Measurements from ENCODE around the gene ZHX3. TPM values are rescaled to one million over a fixed set of nuclear protein-coding genes. Genes with fewer than 3 reads are reported as not detected.

The ZHX3 gene
- total RNA-seq, 3 donors from 2014 or later (not counting 1 experiment from before 2014, with no cell fraction given): 9.0 to 11.8 (median 10.3) TPM

- DNase-seq (no peak), ATAC-seq (no peak)
- Mint-ChIP-seq H3K9me3 (no peaks in the 10 kb centered on the region), H3K36me3 (no peaks in the 10 kb centered on the region), H3K4me3 (peak overlapping the region; percentile 40), H3K27ac (peak overlapping the region; percentile 93 to 94), H3K27me3 (ENCODE audit: low read depth in 2 of 2) (no peaks in the 10 kb centered on the region), H3K4me1 (peaks cover 92 to 94% of the 10 kb centered on the region in 2 donors)
- no peaks in the 10 kb centered on the region for H3K27me3 ChIP-seq (ENCODE audit: control insufficient read depth, insufficient read depth, low read length)
- TF ChIP-seq, protein P1, sequence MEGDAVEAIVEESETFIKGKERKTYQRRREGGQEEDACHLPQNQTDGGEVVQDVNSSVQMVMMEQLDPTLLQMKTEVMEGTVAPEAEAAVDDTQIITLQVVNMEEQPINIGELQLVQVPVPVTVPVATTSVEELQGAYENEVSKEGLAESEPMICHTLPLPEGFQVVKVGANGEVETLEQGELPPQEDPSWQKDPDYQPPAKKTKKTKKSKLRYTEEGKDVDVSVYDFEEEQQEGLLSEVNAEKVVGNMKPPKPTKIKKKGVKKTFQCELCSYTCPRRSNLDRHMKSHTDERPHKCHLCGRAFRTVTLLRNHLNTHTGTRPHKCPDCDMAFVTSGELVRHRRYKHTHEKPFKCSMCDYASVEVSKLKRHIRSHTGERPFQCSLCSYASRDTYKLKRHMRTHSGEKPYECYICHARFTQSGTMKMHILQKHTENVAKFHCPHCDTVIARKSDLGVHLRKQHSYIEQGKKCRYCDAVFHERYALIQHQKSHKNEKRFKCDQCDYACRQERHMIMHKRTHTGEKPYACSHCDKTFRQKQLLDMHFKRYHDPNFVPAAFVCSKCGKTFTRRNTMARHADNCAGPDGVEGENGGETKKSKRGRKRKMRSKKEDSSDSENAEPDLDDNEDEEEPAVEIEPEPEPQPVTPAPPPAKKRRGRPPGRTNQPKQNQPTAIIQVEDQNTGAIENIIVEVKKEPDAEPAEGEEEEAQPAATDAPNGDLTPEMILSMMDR (IDR thresholded peaks at IDR 0.05): no peak
- no peaks in the 10 kb centered on the region for H3K36me3 ChIP-seq (ENCODE audit: control insufficient read depth, insufficient read depth, low read length)
- 89% methylated on average over 1 of the region's 2 CpGs for WGBS (ENCODE audit: insufficient coverage)
- H3K4me1 ChIP-seq (ENCODE audit: control insufficient read depth, insufficient read depth, low read length): peaks cover 93% of the 10 kb centered on the region
- H3K27ac ChIP-seq (ENCODE audit: low read length): no peak overlapping the region
- intact Hi-C loops (cut with micrococcal nuclease): no loop called here
- H3K9me3 ChIP-seq (ENCODE audit: control insufficient read depth, insufficient read depth, low read length): no peaks in the 10 kb centered on the region
- no peak overlapping the region for H3K4me3 ChIP-seq (ENCODE audit: low read length)
Observed at GRCh38 chr20:41145317-41145716, 172.2 kb downstream of the ZHX3 start.

DNA sequence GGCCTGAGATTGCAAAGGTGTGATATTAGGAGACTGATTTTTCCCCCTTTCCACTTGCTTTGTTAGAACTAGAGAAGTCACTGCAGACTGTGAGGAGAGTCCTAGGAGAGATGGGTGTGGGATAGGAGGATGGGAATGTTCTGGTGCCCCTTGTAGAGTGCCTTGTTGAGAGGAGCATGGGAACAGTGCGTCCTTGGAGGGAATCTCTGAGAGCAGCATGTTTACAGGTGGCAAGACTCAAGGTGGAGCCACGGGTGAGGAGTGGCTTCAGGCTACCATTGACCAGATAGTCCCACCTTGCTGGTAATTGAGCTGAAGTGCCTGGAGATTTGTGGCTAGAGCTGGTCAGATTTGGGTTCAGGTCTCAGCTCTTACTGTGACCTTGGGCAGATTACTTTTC lies 174.2 kb downstream of the ZHX3 start:
- Mint-ChIP-seq H3K4me1 (peaks cover 97 to 100% of the 10 kb centered on the region in 2 donors), H3K4me3 (peak overlapping the region; percentile 86), H3K9me3 (no peaks in the 10 kb centered on the region), H3K27ac (peak overlapping the region; percentile 93 to 94), H3K36me3 (no peaks in the 10 kb centered on the region), H3K27me3 (ENCODE audit: low read depth in 2 of 2) (no peaks in the 10 kb centered on the region)
- TF ChIP-seq, protein P1 (IDR thresholded peaks at IDR 0.05): no peak
- no peak overlapping the region for H3K4me3 ChIP-seq (ENCODE audit: low read length)
- no peaks in the 10 kb centered on the region for H3K36me3 ChIP-seq (ENCODE audit: control insufficient read depth, insufficient read depth, low read length)
- ATAC-seq (no peak), DNase-seq (no peak)
- WGBS (ENCODE audit: insufficient coverage): 46% methylated on average over 2 of the region's 2 CpGs
- peaks cover 100% of the 10 kb centered on the region for H3K4me1 ChIP-seq (ENCODE audit: control insufficient read depth, insufficient read depth, low read length)
- H3K9me3 ChIP-seq (ENCODE audit: control insufficient read depth, insufficient read depth, low read length): no peaks in the 10 kb centered on the region
- no peaks in the 10 kb centered on the region for H3K27me3 ChIP-seq (ENCODE audit: control insufficient read depth, insufficient read depth, low read length)
- peak overlapping the region; percentile 37 for H3K27ac ChIP-seq (ENCODE audit: low read length)
- intact Hi-C loops (cut with micrococcal nuclease): loop anchor here (2.0 kb wide), 1 partner anchor 13 kb away; no protein-coding TSS in a partner anchor

DNA sequence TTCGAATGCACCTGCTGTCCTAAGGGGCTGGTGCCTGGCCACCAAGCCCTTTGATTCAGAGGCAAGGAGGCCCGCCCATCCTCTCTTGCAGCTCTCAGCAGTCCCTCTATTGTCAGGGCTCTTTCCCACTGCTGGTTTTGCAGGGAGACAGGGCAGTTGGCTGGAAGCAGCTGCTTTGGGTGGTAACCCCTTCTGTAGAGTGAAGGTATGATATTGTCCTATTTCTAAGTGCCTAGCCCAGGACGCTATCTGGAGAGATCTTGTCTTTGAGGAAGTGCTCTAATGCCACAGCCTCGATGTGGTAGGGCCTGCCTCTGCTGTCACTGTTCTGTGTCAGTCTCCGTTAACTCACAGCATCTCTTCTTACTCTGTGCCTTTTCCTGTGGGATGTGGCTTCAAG lies 174.6 kb downstream of the ZHX3 start:
- Histone ChIP-seq H3K27me3 (ENCODE audit: control insufficient read depth, insufficient read depth, low read length) (no peaks in the 10 kb centered on the region), H3K36me3 (ENCODE audit: control insufficient read depth, insufficient read depth, low read length) (no peaks in the 10 kb centered on the region), H3K9me3 (ENCODE audit: control insufficient read depth, insufficient read depth, low read length) (no peaks in the 10 kb centered on the region), H3K4me3 (ENCODE audit: low read length) (no peak overlapping the region), H3K4me1 (ENCODE audit: control insufficient read depth, insufficient read depth, low read length) (peaks cover 100% of the 10 kb centered on the region), H3K27ac (ENCODE audit: low read length) (peak overlapping the region; percentile 37)
- ATAC-seq: peak; percentile 55 to 68 (median 64)
- no peaks in the 10 kb centered on the region for H3K27me3 Mint-ChIP-seq (ENCODE audit: low read depth in 2 of 2)
- TF ChIP-seq, protein P1 (IDR thresholded peaks at IDR 0.05): no peak
- H3K9me3 Mint-ChIP-seq: no peaks in the 10 kb centered on the region
- DNase-seq: peak in 1 of 2 donors; percentile 73
- H3K36me3 Mint-ChIP-seq: no peaks in the 10 kb centered on the region
- H3K4me1 Mint-ChIP-seq: peaks cover 97 to 100% of the 10 kb centered on the region in 2 donors
- peak overlapping the region; percentile 93 to 94 for H3K27ac Mint-ChIP-seq
- intact Hi-C loops (cut with micrococcal nuclease): loop anchor here (2.0 kb wide), 1 partner anchor 14 kb away; no protein-coding TSS in a partner anchor
- H3K4me3 Mint-ChIP-seq: peak overlapping the region; percentile 86
- WGBS (ENCODE audit: insufficient coverage): 23% methylated on average over 5 of the region's 5 CpGs

- no peaks in the 10 kb centered on the region for H3K36me3 ChIP-seq (ENCODE audit: control insufficient read depth, insufficient read depth, low read length)
- TF ChIP-seq, protein P1 (IDR thresholded peaks at IDR 0.05): no peak
- ATAC-seq (no peak), DNase-seq (peak in 1 of 2 donors; percentile 38)
- Mint-ChIP-seq H3K27me3 (ENCODE audit: low read depth in 2 of 2) (no peaks in the 10 kb centered on the region), H3K9me3 (no peaks in the 10 kb centered on the region), H3K4me1 (peaks cover 94 to 96% of the 10 kb centered on the region in 2 donors), H3K4me3 (peak overlapping the region; percentile 86), H3K27ac (peak overlapping the region; percentile 93 to 94), H3K36me3 (no peaks in the 10 kb centered on the region)
- H3K4me1 ChIP-seq (ENCODE audit: control insufficient read depth, insufficient read depth, low read length): peaks cover 94% of the 10 kb centered on the region
- intact Hi-C loops (cut with micrococcal nuclease): loop anchor here (2.0 kb wide), 1 partner anchor 15 kb away; no protein-coding TSS in a partner anchor
- no peak overlapping the region for H3K4me3 ChIP-seq (ENCODE audit: low read length)
- peak overlapping the region; percentile 37 for H3K27ac ChIP-seq (ENCODE audit: low read length)
- no peaks in the 10 kb centered on the region for H3K27me3 ChIP-seq (ENCODE audit: control insufficient read depth, insufficient read depth, low read length)
- 37% methylated on average over 4 of the region's 4 CpGs for WGBS (ENCODE audit: insufficient coverage)
- H3K9me3 ChIP-seq (ENCODE audit: control insufficient read depth, insufficient read depth, low read length): no peaks in the 10 kb centered on the region
Observed at GRCh38 chr20:41142245-41142644, 175.3 kb downstream of the ZHX3 start.
